H1 (cell line): ENCODE data around the gene INA. TPM values are rescaled to one million over a fixed set of nuclear protein-coding genes. Genes with fewer than 3 reads are reported as not detected.

ENCODE experiments used
- RFX5 ChIP-seq: IDR thresholded peaks from 2 replicates; pipeline ENCODE4 v1.6.1; 2011; ENCODE audit warnings: low read depth, low read length, improper control_type of control experiment, borderline replicate concordance
- polyA plus RNA-seq, 7 experiments: library from polyadenylated mRNA; depleted of rRNA in 3 of 7; stranded (reverse) in 5 of 7; unstranded in 2 of 7; fragments of >200 nt in 5 of 7; fragments of 200-250 nt in 2 of 7; gene quantifications; 1 replicate in 5 of 7; 2 replicates in 1 of 7; 4 replicates in 1 of 7; pipeline versions ENCODE4 v1.2.1 to v1.2.3, GENCODE V29; 2011 to 2013; ENCODE audit warnings: missing spikeins in 2 of 7, mixed read lengths in 2 of 7
- total RNA-seq: library from RNA; stranded (reverse); fragmentation: NEBNext Ultra II Directional; extraction: Animal tissue kit (Norgen Biotek cat#: 25700); gene quantifications from 2 replicates; pipeline ENCODE4 v1.2.1, GENCODE V29; 2021

The INA gene
- total and polyA plus RNA-seq, 2 of the 8 experiments (the other 6 are each of a cell fraction or from before 2014, with no cell fraction given): 17.1 to 18.1 TPM

DNA sequence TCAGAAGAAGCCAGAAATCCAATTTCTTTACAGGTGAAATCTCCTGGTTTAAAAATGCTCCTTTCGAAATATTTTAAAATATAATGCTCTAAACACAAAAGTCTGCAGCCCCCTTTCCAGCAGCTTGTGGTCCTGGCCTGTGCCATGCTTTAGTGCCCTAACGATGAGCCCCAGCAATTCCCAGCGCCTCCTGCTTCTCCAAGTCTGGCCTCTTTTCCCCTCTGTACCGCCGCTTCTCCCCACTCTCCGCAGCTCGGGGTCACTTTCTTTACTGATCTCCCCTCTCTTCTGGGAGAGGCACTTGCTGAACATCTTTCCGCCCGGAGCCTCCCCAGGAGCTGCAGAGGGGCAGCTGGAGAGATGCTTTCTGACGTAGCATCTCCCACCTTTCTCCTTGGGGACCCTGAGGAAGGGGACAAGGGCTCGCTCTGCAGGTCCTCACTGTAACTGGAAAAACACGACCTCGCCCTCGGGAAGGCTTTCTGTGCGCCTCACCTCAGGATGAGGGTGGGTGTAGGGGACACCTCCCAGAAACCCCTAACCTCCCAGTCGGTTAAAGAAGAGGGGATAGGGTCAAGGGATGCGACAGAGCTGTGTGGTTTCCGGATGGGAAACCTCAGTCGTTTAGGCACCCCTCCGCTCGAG, 565 bp upstream of the INA start (continued):
- no peak for TF ChIP-seq RFX5
